Lung (tissue), 12 donors: ENCODE data around the gene CCDC159. TPM values are rescaled to one million over a fixed set of nuclear protein-coding genes. Genes with fewer than 3 reads are reported as not detected.

Source experiments
- ATAC-seq: fragments of 200-7000 bp; cut with Tn5 transposase; one replicate; pipeline ENCODE4 v1.9.1; 2020; ENCODE audit warnings: moderate number of reproducible peaks; ENCODE audit not compliant: insufficient read depth, low FRiP score
- DNase-seq, 3 donors: peaks; one replicate each; pipeline ENCODE4 v3.0.0-alpha.2; 2013 to 2017
- H3K27ac ChIP-seq, 2 donors: one replicate each; pipeline ENCODE4 v1.5.1; 2013; ENCODE audit warnings: mild to moderate bottlenecking in 2 of 2, moderate library complexity in 2 of 2, control low read depth in 1 of 2, inconsistent platforms in 1 of 2, low read depth in 1 of 2, low read length in 1 of 2
- H3K27me3 ChIP-seq, 3 donors: one replicate each; pipeline ENCODE4 v1.5.1; 2013; ENCODE audit warnings: low read length in 2 of 3; ENCODE audit not compliant: control insufficient read depth in 3 of 3, insufficient read depth in 3 of 3
- H3K36me3 ChIP-seq, 4 donors: one replicate each; pipeline ENCODE4 v1.5.1; 2013; ENCODE audit warnings: low read length in 4 of 4, mild to moderate bottlenecking in 1 of 4, moderate library complexity in 1 of 4; ENCODE audit not compliant: control insufficient read depth in 4 of 4, insufficient read depth in 4 of 4
- H3K4me1 ChIP-seq, 5 donors: one replicate each; pipeline ENCODE4 v1.5.1; 2013; ENCODE audit warnings: low read length in 5 of 5, mild to moderate bottlenecking in 2 of 5, moderate library complexity in 1 of 5; ENCODE audit not compliant: control insufficient read depth in 5 of 5, insufficient read depth in 5 of 5
- H3K4me3 ChIP-seq: one replicate; pipeline ENCODE4 v1.5.1; 2013; ENCODE audit warnings: mild to moderate bottlenecking, control low read depth, moderate library complexity
- H3K9ac ChIP-seq, 2 donors: one replicate each; pipeline ENCODE4 v1.5.1; 2013; ENCODE audit warnings: low read length in 2 of 2, control low read depth in 1 of 2; ENCODE audit not compliant: insufficient read depth in 1 of 2
- H3K9me3 ChIP-seq, 4 donors: one replicate each; pipeline ENCODE4 v1.5.1; 2013; ENCODE audit warnings: low read length in 3 of 4, mild to moderate bottlenecking in 1 of 4, moderate library complexity in 1 of 4; ENCODE audit not compliant: control insufficient read depth in 4 of 4, insufficient read depth in 3 of 4
- WGBS, 2 donors: extraction: QIAGEN DNeasy Blood & Tissue Kit; methylation state at CpG; one replicate each; pipeline ENCODE4 v1.1.7; 2013; 5-methylcytosine and 5-hydroxymethylcytosine counted together
- polyA plus RNA-seq, 2 donors: library from polyadenylated mRNA; stranded (reverse); fragments of 200-250 nt; gene quantifications; one replicate each; pipeline ENCODE4 v1.2.1, GENCODE V29; 2013
- total RNA-seq, 2 donors: library from RNA; depleted of rRNA in 1 of 2; stranded (reverse); fragments of >200 nt in 1 of 2; gene quantifications; one replicate each; pipeline ENCODE4 v1.2.1, GENCODE V29; 2014 to 2021
- TF ChIP-seq, protein P1 (sequence below): IDR thresholded peaks from 2 replicates; pipeline ENCODE4 v1.5.1; 2012; ENCODE audit warnings: mild to moderate bottlenecking; ENCODE audit errors: control extremely low read depth, extremely low read depth
- donor health status: control.
- donor health status: control.
- donor health status: Bipolar disorder and iron deficiency.
- donor health status: healthy.
- donor health status: DM: yes; HTN: yes; CAD: no.

CCDC159 gene
- total and polyA plus RNA-seq, 4 donors: 25.8 to 55.2 (median 33.7) TPM

DNA sequence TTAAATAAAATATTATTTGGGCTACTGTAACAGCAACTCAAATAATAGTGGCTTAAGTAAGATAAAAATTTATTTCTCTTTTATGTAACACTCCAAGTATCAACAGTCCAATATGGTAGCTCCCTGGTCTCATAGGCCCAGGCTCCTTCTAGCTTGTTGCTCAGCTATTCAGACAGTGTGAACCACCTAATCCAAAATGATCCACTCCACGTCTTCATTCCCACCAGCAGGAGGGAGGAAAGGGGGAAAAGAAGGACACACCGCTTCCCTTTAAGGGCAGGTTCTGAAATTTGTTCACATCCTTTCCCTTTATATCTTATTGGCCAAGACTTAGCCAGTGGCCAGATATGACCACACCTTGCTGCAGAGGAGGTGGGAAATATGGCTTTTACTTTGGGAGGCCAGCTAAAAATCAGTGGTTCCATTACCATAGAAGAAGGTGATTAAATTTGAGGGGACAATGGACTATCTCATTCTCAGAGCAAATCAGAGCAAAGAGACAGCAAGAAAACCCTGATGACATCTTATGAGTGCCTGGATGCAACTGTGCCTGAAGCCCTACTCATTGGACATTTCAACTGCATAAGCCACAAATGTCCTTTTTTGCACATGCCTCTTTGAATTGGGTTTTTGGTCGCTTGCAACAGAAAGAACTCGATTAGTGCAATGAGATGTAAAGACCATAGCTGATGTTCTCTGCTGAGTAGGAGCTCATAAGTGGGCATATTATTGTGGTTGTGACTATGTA lies 44.8 kb downstream of the CCDC159 start:
- ATAC-seq (no peak), DNase-seq (no peak)
- H3K4me1 ChIP-seq: peaks cover 0 to 2% (median 0%) of the 10 kb centered on the region in 5 donors
- H3K27me3 ChIP-seq: no peaks in the 10 kb centered on the region
- H3K9me3 ChIP-seq: peaks cover 0 to 3% (median 0%) of the 10 kb centered on the region in 4 donors
- WGBS, 2 donors: 73 to 82% methylated on average over 4 of the region's 4 CpGs
- no peak overlapping the region for H3K9ac ChIP-seq
- no peak overlapping the region for H3K4me3 ChIP-seq
- H3K36me3 ChIP-seq: peaks cover 0 to 6% (median 0%) of the 10 kb centered on the region in 4 donors
- H3K27ac ChIP-seq: no peak overlapping the region
- TF ChIP-seq, protein P1, sequence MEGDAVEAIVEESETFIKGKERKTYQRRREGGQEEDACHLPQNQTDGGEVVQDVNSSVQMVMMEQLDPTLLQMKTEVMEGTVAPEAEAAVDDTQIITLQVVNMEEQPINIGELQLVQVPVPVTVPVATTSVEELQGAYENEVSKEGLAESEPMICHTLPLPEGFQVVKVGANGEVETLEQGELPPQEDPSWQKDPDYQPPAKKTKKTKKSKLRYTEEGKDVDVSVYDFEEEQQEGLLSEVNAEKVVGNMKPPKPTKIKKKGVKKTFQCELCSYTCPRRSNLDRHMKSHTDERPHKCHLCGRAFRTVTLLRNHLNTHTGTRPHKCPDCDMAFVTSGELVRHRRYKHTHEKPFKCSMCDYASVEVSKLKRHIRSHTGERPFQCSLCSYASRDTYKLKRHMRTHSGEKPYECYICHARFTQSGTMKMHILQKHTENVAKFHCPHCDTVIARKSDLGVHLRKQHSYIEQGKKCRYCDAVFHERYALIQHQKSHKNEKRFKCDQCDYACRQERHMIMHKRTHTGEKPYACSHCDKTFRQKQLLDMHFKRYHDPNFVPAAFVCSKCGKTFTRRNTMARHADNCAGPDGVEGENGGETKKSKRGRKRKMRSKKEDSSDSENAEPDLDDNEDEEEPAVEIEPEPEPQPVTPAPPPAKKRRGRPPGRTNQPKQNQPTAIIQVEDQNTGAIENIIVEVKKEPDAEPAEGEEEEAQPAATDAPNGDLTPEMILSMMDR: no peak

DNA sequence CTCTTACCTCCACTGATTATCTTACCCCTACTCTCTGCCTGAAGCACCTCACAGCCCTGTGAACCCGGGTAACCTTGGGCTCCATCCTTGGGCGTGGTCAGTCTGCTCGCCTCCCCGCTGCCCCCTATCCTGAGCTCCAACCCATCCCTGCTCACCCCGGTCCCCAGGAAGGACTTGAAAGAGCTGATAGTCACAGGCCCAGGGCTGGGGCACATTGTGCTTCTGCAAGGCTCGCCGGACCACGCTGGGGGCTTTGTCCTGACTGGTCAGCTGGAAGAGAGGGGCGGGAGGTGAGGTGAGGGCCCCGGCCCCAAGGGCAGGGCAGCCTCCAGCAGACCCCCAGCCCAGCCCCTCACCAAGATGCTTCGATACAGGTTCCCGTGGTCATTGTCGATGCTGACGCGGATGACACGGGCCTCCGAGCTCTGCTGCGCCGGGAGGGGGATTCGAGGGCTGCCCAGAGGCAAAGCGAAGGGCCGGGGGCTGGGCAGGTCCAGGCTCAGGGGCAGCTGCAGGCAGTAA lies 50.8 kb downstream of the CCDC159 start:
- no peak overlapping the region for H3K27ac ChIP-seq
- TF ChIP-seq, protein P1: no peak
- H3K9ac ChIP-seq: no peak overlapping the region
- H3K27me3 ChIP-seq: no peaks in the 10 kb centered on the region
- no peak overlapping the region for H3K4me3 ChIP-seq
- ATAC-seq: no peak
- H3K9me3 ChIP-seq: no peaks in the 10 kb centered on the region
- peaks cover 0 to 15% (median 0%) of the 10 kb centered on the region in 4 donors for H3K36me3 ChIP-seq
- DNase-seq: no peak
- no peaks in the 10 kb centered on the region for H3K4me1 ChIP-seq
- 92 to 96% methylated on average over 21 to 22 of the region's 22 CpGs for WGBS, 2 donors

DNA sequence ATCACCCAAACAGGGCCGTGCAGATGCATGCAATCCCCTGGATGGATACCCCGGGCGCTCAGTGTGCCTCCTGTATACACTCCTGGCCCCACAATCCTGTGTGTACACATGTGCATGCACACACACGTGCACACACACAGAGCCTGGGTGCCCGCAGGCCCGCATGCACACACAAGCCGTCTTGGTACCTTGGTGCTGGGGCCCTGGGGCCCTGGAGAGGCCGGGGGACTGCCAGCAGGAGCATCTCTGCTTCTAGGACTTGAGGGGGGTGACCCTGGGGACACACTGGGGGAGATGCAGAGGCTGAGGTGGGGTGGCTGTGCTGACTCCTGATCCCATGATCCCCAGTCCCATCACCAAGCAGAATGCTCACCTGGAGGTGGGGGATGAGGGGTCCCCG lies 53.3 kb downstream of the CCDC159 start:
- TF ChIP-seq, protein P1: no peak
- H3K27ac ChIP-seq: no peak overlapping the region
- H3K36me3 ChIP-seq: peaks cover 0 to 14% (median 0%) of the 10 kb centered on the region in 4 donors
- 92 to 96% methylated on average over 9 of the region's 9 CpGs for WGBS, 2 donors
- no peaks in the 10 kb centered on the region for H3K9me3 ChIP-seq
- no peak overlapping the region for H3K4me3 ChIP-seq
- no peaks in the 10 kb centered on the region for H3K4me1 ChIP-seq
- H3K27me3 ChIP-seq: no peaks in the 10 kb centered on the region
- no peak overlapping the region for H3K9ac ChIP-seq
- DNase-seq (no peak), ATAC-seq (no peak)
